ENCODE results near the gene RENBP. TPM values are rescaled to one million over a fixed set of nuclear protein-coding genes. Genes with fewer than 3 reads are reported as not detected.

The RENBP gene
- polyA plus RNA-seq, 2 donors, result 1.4 to 1.6 TPM

GRCh38 chrX:153903238-153903980, 41.0 kb downstream of the RENBP start:
- Histone ChIP-seq H3K27ac (ENCODE audit: low read depth in 2 of 2, low read length in 1 of 2) (no peak overlapping the region), H3K36me3 (ENCODE audit: control insufficient read depth in 2 of 2, insufficient read depth in 2 of 2, low read length in 1 of 2) (no peaks in the 10 kb centered on the region), H3K4me3 (ENCODE audit: low read depth in 1 of 2, low read length in 2 of 2) (no peak overlapping the region), H3K4me1 (ENCODE audit: control insufficient read depth in 2 of 2, insufficient read depth in 2 of 2, low read length in 1 of 2) (peaks cover 5% of the 10 kb centered on the region in 2 donors), H3K9me3 (ENCODE audit: control insufficient read depth in 2 of 2, insufficient read depth in 1 of 2, low read depth in 1 of 2, low read length in 1 of 2) (no peaks in the 10 kb centered on the region), H3K27me3 (ENCODE audit: control insufficient read depth in 1 of 2, insufficient read depth in 2 of 2, low read length in 2 of 2) (no peaks in the 10 kb centered on the region)
- 55 to 65% methylated on average over 17 to 18 of the region's 18 CpGs for WGBS, 2 donors

GRCh38 chrX:153902385-153902784, 42.1 kb downstream of the RENBP start:
- Histone ChIP-seq H3K9me3 (ENCODE audit: control insufficient read depth in 2 of 2, insufficient read depth in 1 of 2, low read depth in 1 of 2, low read length in 1 of 2) (no peaks in the 10 kb centered on the region), H3K36me3 (ENCODE audit: control insufficient read depth in 2 of 2, insufficient read depth in 2 of 2, low read length in 1 of 2) (no peaks in the 10 kb centered on the region), H3K27me3 (ENCODE audit: control insufficient read depth in 1 of 2, insufficient read depth in 2 of 2, low read length in 2 of 2) (no peaks in the 10 kb centered on the region), H3K4me3 (ENCODE audit: low read depth in 1 of 2, low read length in 2 of 2) (no peak overlapping the region), H3K27ac (ENCODE audit: low read depth in 2 of 2, low read length in 1 of 2) (no peak overlapping the region), H3K4me1 (ENCODE audit: control insufficient read depth in 2 of 2, insufficient read depth in 2 of 2, low read length in 1 of 2) (peaks cover 2 to 5% of the 10 kb centered on the region in 2 donors)
- 49 to 55% methylated on average over 10 of the region's 10 CpGs for WGBS, 2 donors

- Histone ChIP-seq H3K9me3 (ENCODE audit: control insufficient read depth in 2 of 2, insufficient read depth in 1 of 2, low read depth in 1 of 2, low read length in 1 of 2) (no peaks in the 10 kb centered on the region), H3K27me3 (ENCODE audit: control insufficient read depth in 1 of 2, insufficient read depth in 2 of 2, low read length in 2 of 2) (no peaks in the 10 kb centered on the region), H3K4me3 (ENCODE audit: low read depth in 1 of 2, low read length in 2 of 2) (no peak overlapping the region), H3K36me3 (ENCODE audit: control insufficient read depth in 2 of 2, insufficient read depth in 2 of 2, low read length in 1 of 2) (no peaks in the 10 kb centered on the region), H3K27ac (ENCODE audit: low read depth in 2 of 2, low read length in 1 of 2) (no peak overlapping the region), H3K4me1 (ENCODE audit: control insufficient read depth in 2 of 2, insufficient read depth in 2 of 2, low read length in 1 of 2) (peaks cover 2 to 5% of the 10 kb centered on the region in 2 donors)
- WGBS, 2 donors, result 62 to 66% methylated on average over 8 of the region's 8 CpGs
Measured at GRCh38 chrX:153901753-153902140, 42.7 kb downstream of the RENBP start.

GRCh38 chrX:153900831-153901752, 43.4 kb downstream of the RENBP start:
- Histone ChIP-seq H3K4me1 (ENCODE audit: control insufficient read depth in 2 of 2, insufficient read depth in 2 of 2, low read length in 1 of 2) (peaks cover 0 to 5% of the 10 kb centered on the region in 2 donors), H3K27me3 (ENCODE audit: control insufficient read depth in 1 of 2, insufficient read depth in 2 of 2, low read length in 2 of 2) (peaks cover 0 to 3% of the 10 kb centered on the region in 2 donors), H3K9me3 (ENCODE audit: control insufficient read depth in 2 of 2, insufficient read depth in 1 of 2, low read depth in 1 of 2, low read length in 1 of 2) (peaks cover 0 to 2% of the 10 kb centered on the region in 2 donors), H3K4me3 (ENCODE audit: low read depth in 1 of 2, low read length in 2 of 2) (no peak overlapping the region), H3K27ac (ENCODE audit: low read depth in 2 of 2, low read length in 1 of 2) (no peak overlapping the region), H3K36me3 (ENCODE audit: control insufficient read depth in 2 of 2, insufficient read depth in 2 of 2, low read length in 1 of 2) (no peaks in the 10 kb centered on the region)
- 19 to 49% methylated on average over 26 of the region's 26 CpGs for WGBS, 2 donors

GRCh38 chrX:153897899-153898298, 46.5 kb downstream of the RENBP start:
- H3K36me3 ChIP-seq (ENCODE audit: control insufficient read depth in 2 of 2, insufficient read depth in 2 of 2, low read length in 1 of 2), result no peaks in the 10 kb centered on the region
- peaks cover 0 to 5% of the 10 kb centered on the region in 2 donors for H3K4me1 ChIP-seq (ENCODE audit: control insufficient read depth in 2 of 2, insufficient read depth in 2 of 2, low read length in 1 of 2)
- H3K9me3 ChIP-seq (ENCODE audit: control insufficient read depth in 2 of 2, insufficient read depth in 1 of 2, low read depth in 1 of 2, low read length in 1 of 2), result peaks cover 0 to 2% of the 10 kb centered on the region in 2 donors
- H3K4me3 ChIP-seq (ENCODE audit: low read depth in 1 of 2, low read length in 2 of 2), result no peak overlapping the region
- H3K27ac ChIP-seq (ENCODE audit: low read depth in 2 of 2, low read length in 1 of 2), result no peak overlapping the region
- H3K27me3 ChIP-seq (ENCODE audit: control insufficient read depth in 1 of 2, insufficient read depth in 2 of 2, low read length in 2 of 2), result peaks cover 0 to 5% of the 10 kb centered on the region in 2 donors

GRCh38 chrX:153889123-153889522, 55.3 kb downstream of the RENBP start:
- Histone ChIP-seq H3K9me3 (ENCODE audit: control insufficient read depth in 2 of 2, insufficient read depth in 1 of 2, low read depth in 1 of 2, low read length in 1 of 2) (no peaks in the 10 kb centered on the region), H3K27me3 (ENCODE audit: control insufficient read depth in 1 of 2, insufficient read depth in 2 of 2, low read length in 2 of 2) (peaks cover 4 to 10% of the 10 kb centered on the region in 2 donors), H3K4me3 (ENCODE audit: low read depth in 1 of 2, low read length in 2 of 2) (no peak overlapping the region), H3K4me1 (ENCODE audit: control insufficient read depth in 2 of 2, insufficient read depth in 2 of 2, low read length in 1 of 2) (peaks cover 0 to 4% of the 10 kb centered on the region in 2 donors), H3K27ac (ENCODE audit: low read depth in 2 of 2, low read length in 1 of 2) (no peak overlapping the region), H3K36me3 (ENCODE audit: control insufficient read depth in 2 of 2, insufficient read depth in 2 of 2, low read length in 1 of 2) (no peaks in the 10 kb centered on the region)
- 90% methylated on average over 6 of the region's 6 CpGs for WGBS, 2 donors

GRCh38 chrX:153888344-153888743, 56.1 kb downstream of the RENBP start:
- WGBS, 2 donors, result 49 to 56% methylated on average over 6 of the region's 6 CpGs
- peaks cover 4 to 10% of the 10 kb centered on the region in 2 donors for H3K27me3 ChIP-seq (ENCODE audit: control insufficient read depth in 1 of 2, insufficient read depth in 2 of 2, low read length in 2 of 2)

GRCh38 chrX:153887385-153887784, 57.1 kb downstream of the RENBP start:
- peaks cover 4 to 10% of the 10 kb centered on the region in 2 donors for H3K27me3 ChIP-seq (ENCODE audit: control insufficient read depth in 1 of 2, insufficient read depth in 2 of 2, low read length in 2 of 2)
- WGBS, 2 donors, result 54 to 65% methylated on average over 8 of the region's 8 CpGs
- no peaks in the 10 kb centered on the region for H3K36me3 ChIP-seq (ENCODE audit: control insufficient read depth in 2 of 2, insufficient read depth in 2 of 2, low read length in 1 of 2)

More at GRCh38 chrX:153888344-153888743, 56.1 kb downstream of the RENBP start:
- Histone ChIP-seq H3K36me3 (ENCODE audit: control insufficient read depth in 2 of 2, insufficient read depth in 2 of 2, low read length in 1 of 2) (no peaks in the 10 kb centered on the region), H3K9me3 (ENCODE audit: control insufficient read depth in 2 of 2, insufficient read depth in 1 of 2, low read depth in 1 of 2, low read length in 1 of 2) (no peaks in the 10 kb centered on the region), H3K27ac (ENCODE audit: low read depth in 2 of 2, low read length in 1 of 2) (no peak overlapping the region), H3K4me3 (ENCODE audit: low read depth in 1 of 2, low read length in 2 of 2) (no peak overlapping the region), H3K4me1 (ENCODE audit: control insufficient read depth in 2 of 2, insufficient read depth in 2 of 2, low read length in 1 of 2) (peaks cover 0 to 4% of the 10 kb centered on the region in 2 donors)

GRCh38 chrX:153886915-153887314, 57.5 kb downstream of the RENBP start:
- WGBS, 2 donors, result 31 to 48% methylated on average over 12 of the region's 13 CpGs
- Histone ChIP-seq H3K4me3 (ENCODE audit: low read depth in 1 of 2, low read length in 2 of 2) (no peak overlapping the region), H3K27ac (ENCODE audit: low read depth in 2 of 2, low read length in 1 of 2) (no peak overlapping the region), H3K9me3 (ENCODE audit: control insufficient read depth in 2 of 2, insufficient read depth in 1 of 2, low read depth in 1 of 2, low read length in 1 of 2) (no peaks in the 10 kb centered on the region), H3K36me3 (ENCODE audit: control insufficient read depth in 2 of 2, insufficient read depth in 2 of 2, low read length in 1 of 2) (no peaks in the 10 kb centered on the region), H3K27me3 (ENCODE audit: control insufficient read depth in 1 of 2, insufficient read depth in 2 of 2, low read length in 2 of 2) (peaks cover 4 to 10% of the 10 kb centered on the region in 2 donors), H3K4me1 (ENCODE audit: control insufficient read depth in 2 of 2, insufficient read depth in 2 of 2, low read length in 1 of 2) (peaks cover 0 to 4% of the 10 kb centered on the region in 2 donors)

More at GRCh38 chrX:153887385-153887784, 57.1 kb downstream of the RENBP start:
- no peaks in the 10 kb centered on the region for H3K9me3 ChIP-seq (ENCODE audit: control insufficient read depth in 2 of 2, insufficient read depth in 1 of 2, low read depth in 1 of 2, low read length in 1 of 2)
- no peak overlapping the region for H3K4me3 ChIP-seq (ENCODE audit: low read depth in 1 of 2, low read length in 2 of 2)
- peaks cover 0 to 4% of the 10 kb centered on the region in 2 donors for H3K4me1 ChIP-seq (ENCODE audit: control insufficient read depth in 2 of 2, insufficient read depth in 2 of 2, low read length in 1 of 2)
- H3K27ac ChIP-seq (ENCODE audit: low read depth in 2 of 2, low read length in 1 of 2), result no peak overlapping the region

Measured in esophagus (tissue), 2 donors.